K562 (cell line): ENCODE measurements around the gene NIPAL1.

Experiments
- HCFC1 ChIP-seq: IDR thresholded peaks from 2 replicates; pipeline ENCODE4 v1.6.1; 2012; ENCODE audit warnings: low read depth, low read length, improper control_type of control experiment
- SIRT6 ChIP-seq: IDR thresholded peaks from one replicate; pipeline ENCODE4 v1.6.1; 2012; ENCODE audit warnings: low read depth, mild to moderate bottlenecking, control low read depth, inconsistent platforms, low read length, moderate library complexity

- TF ChIP-seq SIRT6: no peak
- no peak for TF ChIP-seq HCFC1
Measured at GRCh38 chr4:48016141-48017107, at the start of gene NIPAL1, which contains the start of gene CNGA1.
